GM12878 (cell line): ENCODE data around the gene ENTPD3. TPM values are rescaled to one million over a fixed set of nuclear protein-coding genes. Genes with fewer than 3 reads are reported as not detected.
A peak's percentile ranks its signal among the peaks of the same experiment; 100 is the strongest.

Source experiments
- ATAC-seq: fragments of 200-7000 bp; cut with Tn5 transposase; 3 replicates; pipeline ENCODE4 v1.9.1; 2020; ENCODE audit warnings: mild to moderate bottlenecking, moderate library complexity
- BruUV-seq: library from RNA; stranded (reverse); fragments of 400-500 nt; replicated peaks from 2 replicates; lab custom pipeline; 2021; lab: Mats Ljungman, UMichigan
- CTCF ChIA-PET: fragments of 300-600 bp; sonication (Branson Sonifier 250); formaldehyde crosslinking; extraction: SDS; loops from one replicate; lab custom pipeline; 2021; ENCODE audit warnings: inconsistent platforms; lab: Yijun Ruan, JAX
- POLR2A ChIA-PET: fragments of 350-600 bp; formaldehyde crosslinking; extraction: SDS; loops from one replicate; lab custom pipeline; 2021; ENCODE audit warnings: inconsistent platforms; lab: Charles Lee
- RAD21 ChIA-PET: fragments of 300-600 bp; sonication (Branson Sonifier 250); formaldehyde crosslinking; loops from one replicate; lab custom pipeline; 2023; ENCODE audit warnings: antibody characterized with exemption; ENCODE audit not compliant: unreplicated experiment; lab: Charles Lee
- SMC1A ChIA-PET: fragments of 300-600 bp; sonication (Branson Sonifier 250); formaldehyde crosslinking; loops from one replicate; lab custom pipeline; 2023; ENCODE audit not compliant: unreplicated experiment, uncharacterized antibody; lab: Charles Lee
- DNase-seq: peaks from one replicate; pipeline ENCODE4 v3.0.0-alpha.2; 2011; ENCODE audit warnings: low read depth, low spot score
- FAIRE-seq: peaks from 3 replicates; lab custom pipeline; 2011; peaks lifted over from hg19 to GRCh38; lab: Jason Lieb, UNC
- H2AFZ ChIP-seq: 2 replicates; pipeline ENCODE4 v1.6.0; 2011; ENCODE audit warnings: low read depth, low read length, control low read depth; ENCODE audit not compliant: control insufficient read depth
- H3K27ac ChIP-seq: 2 replicates; pipeline ENCODE4 v1.5.1; 2011; ENCODE audit warnings: control low read depth; ENCODE audit not compliant: control insufficient read depth, insufficient read depth
- H3K27me3 ChIP-seq, 2 experiments: replicated peaks in 1 of 2; 2 replicates each; pipeline versions ENCODE4 v1.6.0 to v1.6.1; 2011; ENCODE audit warnings: low read length in 1 of 2; ENCODE audit not compliant: control insufficient read depth in 2 of 2, insufficient read depth in 2 of 2
- H3K36me3 ChIP-seq, 2 experiments: 2 replicates each; pipeline ENCODE4 v1.5.1; 2011; ENCODE audit warnings: low read length in 1 of 2; ENCODE audit not compliant: control insufficient read depth in 2 of 2, insufficient read depth in 2 of 2
- H3K4me1 ChIP-seq: 2 replicates; pipeline ENCODE4 v1.6.1; 2011; ENCODE audit warnings: mild to moderate bottlenecking, low read length, moderate library complexity, mixed read lengths; ENCODE audit not compliant: control insufficient read depth, insufficient read depth
- H3K4me2 ChIP-seq: 2 replicates; pipeline ENCODE4 v1.6.0; 2011; ENCODE audit warnings: control low read depth; ENCODE audit not compliant: control insufficient read depth, insufficient read depth
- H3K4me3 ChIP-seq: fragments of 200-600 bp; sonication (generic); 2 replicates; pipeline ENCODE4 v1.5.1; 2016
- H3K79me2 ChIP-seq: 2 replicates; pipeline ENCODE4 v1.6.0; 2011; ENCODE audit warnings: low read length; ENCODE audit not compliant: control insufficient read depth, insufficient read depth
- H3K9ac ChIP-seq: 2 replicates; pipeline ENCODE4 v1.8.0; 2011; ENCODE audit warnings: low read length, control low read depth, mixed read lengths; ENCODE audit not compliant: control insufficient read depth, insufficient read depth
- H3K9me3 ChIP-seq: replicated peaks from 3 replicates; pipeline ENCODE4 v1.5.1; 2011; ENCODE audit warnings: mild to moderate bottlenecking, low read length; ENCODE audit not compliant: control insufficient read depth, insufficient read depth
- H4K20me1 ChIP-seq: 2 replicates; pipeline ENCODE4 v1.6.0; 2011; ENCODE audit not compliant: control insufficient read depth, insufficient read depth
- BHLHE40 ChIP-seq, 2 experiments: fragments of 450-650 bp in 1 of 2; IDR thresholded peaks; 2 replicates each; pipeline ENCODE4 v1.6.1; 2011 to 2017; ENCODE audit warnings: low read depth in 2 of 2, borderline replicate concordance in 1 of 2, improper control_type of control experiment in 1 of 2, low read length in 1 of 2, mild to moderate bottlenecking in 1 of 2
- BMI1 ChIP-seq: fragments of 450-650 bp; IDR thresholded peaks from 2 replicates; pipeline ENCODE4 v1.6.1; 2016; ENCODE audit warnings: mild to moderate bottlenecking, moderate library complexity, borderline replicate concordance
- CBX5 ChIP-seq: sonication (generic); IDR thresholded peaks from 2 replicates; pipeline ENCODE4 v1.6.1; 2016; ENCODE audit warnings: low read depth, moderate library complexity, mild to moderate bottlenecking, inconsistent platforms
- FOXK2 ChIP-seq: fragments of 450-650 bp; IDR thresholded peaks from 2 replicates; pipeline ENCODE4 v1.6.1; 2017; ENCODE audit warnings: mild to moderate bottlenecking, moderate library complexity
- FOXM1 ChIP-seq: IDR thresholded peaks from 2 replicates; pipeline ENCODE4 v1.6.1; 2012; ENCODE audit warnings: low read depth, mild to moderate bottlenecking, inconsistent platforms, low read length, moderate library complexity
- HCFC1 ChIP-seq: fragments of 150-350 bp; IDR thresholded peaks from 2 replicates; pipeline ENCODE4 v1.6.1; 2014; ENCODE audit warnings: low read length
- HDAC2 ChIP-seq: fragments of 200-600 bp; sonication (generic); IDR thresholded peaks from 2 replicates; pipeline ENCODE4 v1.6.1; 2017
- IKZF2 ChIP-seq, 2 experiments: fragments of 450-650 bp; IDR thresholded peaks; 2 replicates each; pipeline ENCODE4 v1.6.1; 2017; ENCODE audit warnings: mild to moderate bottlenecking in 2 of 2, moderate library complexity in 2 of 2
- JUNB ChIP-seq: IDR thresholded peaks from 2 replicates; pipeline ENCODE4 v1.6.1; 2016; ENCODE audit warnings: antibody characterized with exemption, mild to moderate bottlenecking
- KAT2A ChIP-seq: conservative IDR thresholded peaks from 2 replicates; pipeline ENCODE4 v1.6.1; 2011; ENCODE audit warnings: low read depth, low read length; ENCODE audit not compliant: control insufficient read depth
- MEF2A ChIP-seq: IDR thresholded peaks from 2 replicates; pipeline ENCODE4 v1.6.1; 2011; ENCODE audit warnings: low read depth, mild to moderate bottlenecking, low read length, moderate library complexity; ENCODE audit not compliant: insufficient read depth
- MLLT1 ChIP-seq: fragments of 450-650 bp; IDR thresholded peaks from 2 replicates; pipeline ENCODE4 v1.6.1; 2016; ENCODE audit warnings: mild to moderate bottlenecking
- NR2C1 ChIP-seq: fragments of 450-650 bp; IDR thresholded peaks from 2 replicates; pipeline ENCODE4 v1.6.1; 2017; ENCODE audit warnings: antibody characterized with exemption, mild to moderate bottlenecking, moderate library complexity
- PAX5 ChIP-seq: IDR thresholded peaks from 2 replicates; pipeline ENCODE4 v1.6.1; 2011; ENCODE audit warnings: low read depth, low read length, borderline replicate concordance
- PAX8 ChIP-seq: fragments of 450-650 bp; IDR thresholded peaks from 2 replicates; pipeline ENCODE4 v1.6.1; 2017; ENCODE audit warnings: mild to moderate bottlenecking, moderate library complexity
- POLR2AphosphoS2 ChIP-seq: IDR thresholded peaks from 2 replicates; pipeline ENCODE4 v1.6.1; 2011; ENCODE audit warnings: low read depth, mild to moderate bottlenecking, low read length, improper control_type of control experiment, moderate library complexity
- RB1 ChIP-seq: fragments of 450-650 bp; formaldehyde crosslinking; IDR thresholded peaks from 2 replicates; pipeline ENCODE4 v1.6.1; 2017; ENCODE audit warnings: mild to moderate bottlenecking, borderline replicate concordance
- SIX5 ChIP-seq: IDR thresholded peaks from 2 replicates; pipeline ENCODE4 v1.6.1; 2011; ENCODE audit warnings: mild to moderate bottlenecking, low read depth, low read length, moderate library complexity; ENCODE audit not compliant: severe bottlenecking
- ZNF207 ChIP-seq: fragments of 450-650 bp; IDR thresholded peaks from 2 replicates; pipeline ENCODE4 v1.6.1; 2014; ENCODE audit warnings: antibody characterized with exemption, mild to moderate bottlenecking, borderline replicate concordance
- ZNF24 ChIP-seq: fragments of 450-650 bp; IDR thresholded peaks from 2 replicates; pipeline ENCODE4 v1.6.1; 2017; ENCODE audit warnings: antibody characterized with exemption, mild to moderate bottlenecking
- WGBS: methylation state at CpG from one replicate; pipeline ENCODE4 v1.1.6; 2016; ENCODE audit warnings: low lambda C conversion rate; ENCODE audit not compliant: insufficient replicate concordance, insufficient coverage; ENCODE audit errors: missing lambda C conversion rate; 5-methylcytosine and 5-hydroxymethylcytosine counted together
- in situ Hi-C: fragments of 300-500 bp; cut with MboI; formaldehyde crosslinking; loops from 9 replicates; pipeline ENCODE4 v1.14.3; 2018; ENCODE audit warnings: mixed read lengths
- intact Hi-C: fragments of 100-400 bp; cut with micrococcal nuclease; formaldehyde crosslinking; loops from one replicate; pipeline ENCODE4 v1.14.2; 2022; ENCODE audit not compliant: unreplicated experiment
- polyA plus RNA-seq, 11 experiments: library from polyadenylated mRNA; depleted of rRNA in 4 of 11; unstranded in 6 of 11; stranded (reverse) in 5 of 11; fragments of >200 nt; fragmentation: Nextera tagmentation in 4 of 11; fragmentation: Illumina TruSeq in 1 of 11; extraction: Ambion mirVana in 4 of 11; extraction: Trizol in 1 of 11; gene quantifications; 1 replicate in 1 of 11; 2 replicates in 10 of 11; pipeline versions ENCODE4 v1.2.1 to v1.2.3, GENCODE V29; 2011 to 2016; ENCODE audit warnings: inconsistent platforms in 2 of 11, missing spikeins in 2 of 11, low read depth in 1 of 11
- total RNA-seq, 4 experiments: library from RNA; depleted of rRNA in 3 of 4; stranded (reverse); fragments of >200 nt in 3 of 4; fragmentation: Illumina TruSeq in 1 of 4; extraction: Trizol in 1 of 4; gene quantifications; 2 replicates each; pipeline versions ENCODE4 v1.2.1 to v1.2.3, GENCODE V29; 2013 to 2021
- TF ChIP-seq, protein P1 (sequence below): fragments of 450-650 bp; IDR thresholded peaks from 2 replicates; pipeline ENCODE4 v1.6.1; 2016; ENCODE audit warnings: mild to moderate bottlenecking

Gene ENTPD3
- total and polyA plus RNA-seq, 10 of the 15 experiments (the other 5 are each of a cell fraction or from before 2014, with no cell fraction given) = 0.03 TPM; not detected in 9

GRCh38 chr3:40476478-40477470 is 89.8 kb downstream of the ENTPD3 start, which contains the start of gene ZNF619:
ZNF619 (plus strand) TSS chr3:40477122; CDS start chr3:40477980, 858 bp downstream.
- intact Hi-C loops = loop anchor here (2.0 to 5.0 kb wide), 2 partner anchors 20 to 46 kb away; partner anchors contain the start of genes RPL14 and ZNF621
- FAIRE-seq (no peak), ATAC-seq (peak; percentile 90), DNase-seq (no peak)
- WGBS = 7% methylated on average over 48 of the region's 48 CpGs
- Histone ChIP-seq H3K4me3 (peak within 1 kb of the TSS; percentile 72), H3K79me2 (no peaks in the 10 kb centered on the region), H3K4me2 (peak within 1 kb of the TSS; percentile 66), H4K20me1 (no peaks in the 10 kb centered on the region), H2AFZ (peak within 1 kb of the TSS; percentile 76), H3K27me3 (no peaks in the 10 kb centered on the region), H3K36me3 (peaks cover 0 to 5% of the 10 kb centered on the region in 2 experiments; a peak in 1 of 4 replicates), H3K9ac (peak within 1 kb of the TSS; percentile 83), H3K27ac (peak within 1 kb of the TSS; percentile 51), H3K4me1 (0 out of 2 replicates have a peak, but pooled peaks cover 2% of the 10 kb centered on the region), H3K9me3 (no peaks in the 10 kb centered on the region)
- ChIA-PET RAD21 (interaction anchor here (1.0 to 1.2 kb wide), 2 partner anchors 20 to 29 kb away, joined by 3 to 4 read pairs; partner anchors contain the start of genes RPL14 and ZNF620), POLR2A (interaction anchor here (0.8 to 4.1 kb wide), 5 partner anchors 19 to 49 kb away, joined by 3 to 20 read pairs (median 5); partner anchors contain the start of genes RPL14 and ZNF621), SMC1A (interaction anchor here (0.7 to 1.4 kb wide), 2 partner anchors 18 to 47 kb away, joined by 4 read pairs; partner anchors contain the start of gene ZNF621), CTCF (interaction anchor here (1.5 to 4.1 kb wide), 2 partner anchors 29 to 47 kb away, joined by 4 to 18 read pairs; partner anchors contain the start of gene ZNF620)
- in situ Hi-C loops = no loop called here
- TSS peak; percentile 98 for BruUV-seq
- TF ChIP-seq JUNB (no peak), HDAC2 (no peak), FOXK2 (no peak), RB1 (peak; percentile 60; the same call in 1 of the 2 replicates), PAX5 (no peak), NR2C1 (peak; percentile 61), MEF2A (no peak), ZNF207 (0 out of 2 replicates have a peak, but pooled peaks have one; percentile 54), HCFC1 (no peak; the same call in none of the 2 replicates), IKZF2 (IDR thresholded peaks at IDR 0.05) (peak; percentile 38 to 65; a peak in 3 of 4 replicates), SIX5 (no peak), BHLHE40 (IDR thresholded peaks at IDR 0.05; ENCODE audit: borderline replicate concordance in 1 of 2, low read depth in 2 of 2, low read length in 1 of 2) (no peak), POLR2AphosphoS2 (no peak), KAT2A (no peak), FOXM1 (no peak), PAX8 (0 out of 2 replicates have a peak, but pooled peaks have one; percentile 30), BMI1 (no peak), ZNF24 (peak; percentile 41; the same call in 1 of the 2 replicates), CBX5 (no peak), MLLT1 (peak; percentile 99)
- TF ChIP-seq, protein P1, sequence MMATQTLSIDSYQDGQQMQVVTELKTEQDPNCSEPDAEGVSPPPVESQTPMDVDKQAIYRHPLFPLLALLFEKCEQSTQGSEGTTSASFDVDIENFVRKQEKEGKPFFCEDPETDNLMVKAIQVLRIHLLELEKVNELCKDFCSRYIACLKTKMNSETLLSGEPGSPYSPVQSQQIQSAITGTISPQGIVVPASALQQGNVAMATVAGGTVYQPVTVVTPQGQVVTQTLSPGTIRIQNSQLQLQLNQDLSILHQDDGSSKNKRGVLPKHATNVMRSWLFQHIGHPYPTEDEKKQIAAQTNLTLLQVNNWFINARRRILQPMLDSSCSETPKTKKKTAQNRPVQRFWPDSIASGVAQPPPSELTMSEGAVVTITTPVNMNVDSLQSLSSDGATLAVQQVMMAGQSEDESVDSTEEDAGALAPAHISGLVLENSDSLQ = no peak
